K562 (cell line): Measurements from ENCODE around the gene NFE2. TPM values are rescaled to one million over a fixed set of nuclear protein-coding genes. Genes with fewer than 3 reads are reported as not detected.

Source experiments
- ATAC-seq: fragments of 200-7000 bp; cut with Tn5 transposase; 3 replicates; pipeline ENCODE4 v1.9.1; 2020; ENCODE audit warnings: moderate library complexity
- BruUV-seq: library from RNA; stranded (reverse); fragments of 400-500 nt; replicated peaks from 2 replicates; lab custom pipeline; 2021; lab: Mats Ljungman, UMichigan
- CTCF ChIA-PET: fragments of 300-600 bp; formaldehyde crosslinking; extraction: SDS; loops from one replicate; lab custom pipeline; 2021; ENCODE audit warnings: low intra/inter-chr PET ratio; lab: Yijun Ruan, JAX
- POLR2A ChIA-PET: fragments of 300-600, 350-650 bp; sonication (Branson Sonifier 250); formaldehyde crosslinking; extraction: SDS; loops from one replicate; lab custom pipeline; 2021; ENCODE audit warnings: antibody characterized with exemption, inconsistent platforms; lab: Yijun Ruan, JAX
- DNase-seq, 4 experiments: peaks; one replicate each; pipeline versions ENCODE4 v3.0.0 to v3.0.0-alpha.2; 2011 to 2018; ENCODE audit warnings: low spot score in 3 of 4, mixed read lengths in 3 of 4; ENCODE audit errors: extremely low read depth in 1 of 4
- FAIRE-seq: peaks from 2 replicates; lab custom pipeline; 2011; peaks lifted over from hg19 to GRCh38; lab: Jason Lieb, UNC
- H2AFZ ChIP-seq: 2 replicates; pipeline ENCODE4 v1.6.0; 2011; ENCODE audit warnings: low read depth, low read length, control low read depth, inconsistent platforms
- H3K27ac ChIP-seq: fragments of 200-600 bp; 3 replicates; pipeline ENCODE4 v1.8.0; 2011; ENCODE audit warnings: low read depth, mild to moderate bottlenecking, control low read depth, inconsistent platforms, low read length, moderate library complexity, mixed read lengths; ENCODE audit errors: extremely low read depth
- H3K27me3 ChIP-seq, 2 experiments: fragments of 300-600 bp in 1 of 2; 2 replicates in 1 of 2; 3 replicates in 1 of 2; pipeline versions ENCODE4 v1.6.0 to v1.8.0; 2011; ENCODE audit warnings: inconsistent platforms in 2 of 2, low read length in 2 of 2, mild to moderate bottlenecking in 1 of 2, mixed read lengths in 1 of 2, moderate library complexity in 1 of 2; ENCODE audit not compliant: control insufficient read depth in 2 of 2, insufficient read depth in 2 of 2
- H3K36me3 ChIP-seq: fragments of 300-600 bp; 3 replicates; pipeline ENCODE4 v1.8.0; 2011; ENCODE audit warnings: mild to moderate bottlenecking, low read length, inconsistent platforms; ENCODE audit not compliant: control insufficient read depth, insufficient read depth
- H3K4me1 ChIP-seq, 2 experiments: fragments of 200-600 bp in 1 of 2; replicated peaks in 1 of 2; 2 replicates in 1 of 2; 3 replicates in 1 of 2; pipeline versions ENCODE4 v1.5.1 to v1.8.0; 2011; ENCODE audit warnings: inconsistent platforms in 2 of 2, low read length in 2 of 2, mild to moderate bottlenecking in 1 of 2, mixed read lengths in 1 of 2, moderate library complexity in 1 of 2; ENCODE audit not compliant: control insufficient read depth in 2 of 2, insufficient read depth in 2 of 2
- H3K4me2 ChIP-seq: 2 replicates; pipeline ENCODE4 v1.6.1; 2011; ENCODE audit warnings: low read length, control low read depth, inconsistent platforms, mixed read lengths; ENCODE audit not compliant: insufficient read depth
- H3K4me3 ChIP-seq: fragments of 200-600 bp; sonication (generic), shearing (Covaris generic); 2 replicates; pipeline ENCODE4 v1.5.1; 2016; ENCODE audit warnings: control low read depth, inconsistent platforms
- H3K79me2 ChIP-seq: fragments of 200-600 bp; 3 replicates; pipeline ENCODE4 v1.8.0; 2011; ENCODE audit warnings: low read length, inconsistent platforms; ENCODE audit not compliant: control insufficient read depth, insufficient read depth
- H3K9ac ChIP-seq, 2 experiments: 2 replicates each; pipeline versions ENCODE4 v1.6.0 to v1.6.1; 2011; ENCODE audit warnings: low read depth in 2 of 2, low read length in 2 of 2, control low read depth in 1 of 2, inconsistent platforms in 1 of 2, mild to moderate bottlenecking in 1 of 2, mixed read lengths in 1 of 2; ENCODE audit not compliant: insufficient read depth in 1 of 2
- H3K9me1 ChIP-seq: one replicate; pipeline ENCODE4 v1.6.0; 2011; ENCODE audit warnings: inconsistent platforms, mild to moderate bottlenecking, low read length, moderate library complexity; ENCODE audit not compliant: control insufficient read depth, insufficient read depth
- H3K9me3 ChIP-seq: replicated peaks from 2 replicates; pipeline ENCODE4 v1.5.1; 2011; ENCODE audit warnings: low read depth, low read length, inconsistent platforms; ENCODE audit not compliant: control insufficient read depth, insufficient read depth
- H4K20me1 ChIP-seq: replicated peaks from 2 replicates; pipeline ENCODE4 v1.6.1; 2011; ENCODE audit warnings: low read length, inconsistent platforms, mixed read lengths; ENCODE audit not compliant: control insufficient read depth, insufficient read depth
- ATF7 ChIP-seq: fragments of 450-650 bp; IDR thresholded peaks from 2 replicates; pipeline ENCODE4 v1.7.1; 2014; ENCODE audit warnings: mild to moderate bottlenecking, moderate library complexity
- EHMT2 ChIP-seq: fragments of 450-650 bp; IDR thresholded peaks from 2 replicates; pipeline ENCODE4 v1.6.1; 2018; ENCODE audit warnings: antibody characterized with exemption
- ELF1 ChIP-seq: fragments of 200-800 bp; sonication (Bioruptor generic); IDR thresholded peaks from 2 replicates; pipeline ENCODE4 v1.6.1; 2016; ENCODE audit warnings: missing genetic modification characterization, missing compliant biosample characterization
- ETV1 ChIP-seq: fragments of 450-650 bp; conservative IDR thresholded peaks from 2 replicates; pipeline ENCODE4 v1.6.1; 2016; ENCODE audit warnings: missing genetic modification characterization, control low read depth, low read depth, missing compliant biosample characterization
- KDM1A ChIP-seq, 2 experiments: fragments of 450-650 bp; IDR thresholded peaks; 2 replicates each; pipeline ENCODE4 v1.6.1; 2016; ENCODE audit warnings: mild to moderate bottlenecking in 2 of 2
- KLF16 ChIP-seq: IDR thresholded peaks from 2 replicates; pipeline ENCODE4 v1.6.1; 2016; ENCODE audit warnings: antibody characterized with exemption
- MYNN ChIP-seq, 2 experiments: sonication (generic); formaldehyde crosslinking in 1 of 2; IDR thresholded peaks; 2 replicates each; pipeline versions ENCODE4 v1.5.0 to v1.6.1; 2016 to 2020; ENCODE audit warnings: antibody characterized with exemption in 1 of 2, missing genetic modification reagents in 1 of 2
- RNF2 ChIP-seq: sonication (generic); IDR thresholded peaks from 2 replicates; pipeline ENCODE4 v1.6.1; 2016
- SMAD1 ChIP-seq: fragments of 150-350 bp; IDR thresholded peaks from 2 replicates; pipeline ENCODE4 v1.6.1; 2014; ENCODE audit warnings: low read length, low read depth; ENCODE audit not compliant: partially characterized antibody
- SMARCA4 ChIP-seq: fragments of 450-650 bp; IDR thresholded peaks from 2 replicates; pipeline ENCODE4 v1.6.1; 2016
- ZNF311 ChIP-seq: fragments of 250-450 bp; sonication (Bioruptor Pico); IDR thresholded peaks from 2 replicates; pipeline ENCODE4 v1.4.0; 2020; ENCODE audit warnings: mild to moderate bottlenecking, moderate library complexity
- WGBS: fragments of 100-300 bp; shearing (Covaris generic); methylation state at CpG from one replicate; pipeline ENCODE4 v1.1.6; 2016; ENCODE audit warnings: low coverage, mixed read lengths; ENCODE audit not compliant: insufficient coverage; ENCODE audit errors: missing lambda C conversion rate; 5-methylcytosine and 5-hydroxymethylcytosine counted together
- in situ Hi-C: fragments of 300-500 bp; cut with MboI; formaldehyde crosslinking; loops from 4 replicates; pipeline ENCODE4 v1.15.0; 2018; ENCODE audit warnings: inconsistent platforms, mixed read lengths
- intact Hi-C: fragments of 100-400 bp; cut with micrococcal nuclease; formaldehyde crosslinking; loops from 2 replicates; pipeline ENCODE4 v1.14.2; 2022
- polyA plus RNA-seq, 8 experiments: library from polyadenylated mRNA; depleted of rRNA in 4 of 8; stranded (reverse) in 5 of 8; unstranded in 3 of 8; fragments of >200 nt; fragmentation: Nextera tagmentation in 2 of 8; fragmentation: Illumina TruSeq in 1 of 8; extraction: Ambion mirVana in 2 of 8; extraction: Trizol in 1 of 8; gene quantifications; 2 replicates each; pipeline versions ENCODE4 v1.2.1 to v1.2.3, GENCODE V29; 2011 to 2014; ENCODE audit warnings: inconsistent platforms in 1 of 8, missing spikeins in 1 of 8
- total RNA-seq, 7 experiments: library from RNA; depleted of rRNA in 6 of 7; stranded (reverse); fragments of >200 nt in 6 of 7; fragmentation: Illumina TruSeq in 2 of 7; extraction: Trizol in 2 of 7; gene quantifications; 2 replicates each; pipeline versions ENCODE4 v1.2.1 to v1.2.3, GENCODE V29; 2011 to 2021; ENCODE audit warnings: low replicate concordance in 1 of 7
- TF ChIP-seq, protein P1 (sequence below): sonication (generic); formaldehyde crosslinking; IDR thresholded peaks from 2 replicates; pipeline ENCODE4 v1.8.0; 2022; ENCODE audit warnings: mild to moderate bottlenecking, missing genetic modification reagents
- TF ChIP-seq, protein P2 (sequence below): IDR thresholded peaks from 2 replicates; pipeline ENCODE4 v1.6.1; 2012; ENCODE audit warnings: low read depth, low read length, improper control_type of control experiment, borderline replicate concordance
- TF ChIP-seq, protein P3 (sequence below): fragments of 200-800 bp; sonication (Bioruptor generic); IDR thresholded peaks from 2 replicates; pipeline ENCODE4 v1.6.1; 2017; ENCODE audit warnings: missing genetic modification characterization, missing compliant biosample characterization

The NFE2 gene
- total and polyA plus RNA-seq, 9 of the 15 experiments (the other 6 are each of a cell fraction or from before 2014, with no cell fraction given): 12.3 to 282 (median 208) TPM

DNA sequence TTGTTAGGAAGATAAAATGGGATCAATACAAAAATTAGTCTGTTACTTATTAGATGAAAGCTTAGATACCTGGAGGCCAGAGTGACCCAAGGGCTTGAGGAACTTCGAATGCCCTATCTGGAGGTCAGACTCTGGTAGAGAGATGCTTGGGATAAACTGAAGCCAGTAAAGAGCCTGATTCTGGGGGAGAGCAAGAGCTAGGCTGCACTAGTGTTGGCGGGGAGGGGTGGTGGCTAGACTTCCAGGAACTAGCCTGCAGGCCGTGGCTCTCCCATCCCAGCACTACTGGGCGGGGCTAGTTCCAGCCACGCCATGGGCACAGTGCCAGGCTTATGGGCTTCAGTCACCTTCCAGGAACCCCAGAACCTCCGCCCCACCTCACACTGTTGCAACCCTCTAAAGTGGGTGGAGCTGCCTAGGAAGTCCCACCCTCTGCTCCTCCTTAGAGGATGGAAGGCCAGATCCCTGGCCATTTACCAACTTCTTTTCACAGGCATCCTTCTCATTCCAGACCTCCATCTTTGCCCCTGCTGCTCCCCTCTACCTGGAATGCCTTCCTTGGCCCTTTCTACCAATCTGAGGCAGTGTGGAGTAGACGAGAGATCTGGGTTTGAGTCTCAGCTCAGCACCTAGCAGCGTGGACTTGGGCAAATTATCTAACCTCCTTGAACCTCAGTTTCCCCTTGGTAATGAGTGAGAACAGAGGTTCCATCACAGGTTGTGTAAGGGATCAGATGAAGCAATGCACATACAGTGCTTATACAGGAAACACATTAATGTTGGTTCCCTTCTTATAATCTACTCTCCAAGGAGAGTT lies 6.3 kb upstream of the NFE2 start:
- Histone ChIP-seq H3K79me2 (peaks cover 40% of the 10 kb centered on the region), H3K36me3 (no peaks in the 10 kb centered on the region), H4K20me1 (no peaks in the 10 kb centered on the region), H3K9me3 (no peaks in the 10 kb centered on the region), H3K27me3 (no peaks in the 10 kb centered on the region), H3K4me3 (no peak overlapping the region), H3K4me2 (peak overlapping the region; percentile 71), H3K9ac (peak overlapping the region; percentile 9 to 57; a peak in 1 of 4 replicates), H3K27ac (peak overlapping the region; percentile 54), H3K9me1 (no peaks in the 10 kb centered on the region), H3K4me1 (peaks cover 43 to 49% of the 10 kb centered on the region in 2 experiments), H2AFZ (peak overlapping the region; percentile 55; the same call in 1 of the 2 replicates)
- in situ Hi-C loops (no loop called here), intact Hi-C loops (loop anchor here (1.0 to 2.0 kb wide), 2 partner anchors 12 to 18 kb away; partner anchors contain the start of gene COPZ1)
- BruUV-seq: no TSS peak
- ChIA-PET POLR2A (interaction anchor here (0.5 to 3.4 kb wide), 17 partner anchors 9 to 84 kb away, joined by 3 to 23 read pairs (median 5); partner anchors contain the start of genes CBX5, COPZ1 and HNRNPA1), CTCF (no interaction called here)
- DNase-seq (peak; percentile 90 to 100 (median 92)), ATAC-seq (peak; percentile 83), FAIRE-seq (peak; percentile 98)
- 11% methylated on average over 8 of the region's 8 CpGs for WGBS
- TF ChIP-seq, protein P1, sequence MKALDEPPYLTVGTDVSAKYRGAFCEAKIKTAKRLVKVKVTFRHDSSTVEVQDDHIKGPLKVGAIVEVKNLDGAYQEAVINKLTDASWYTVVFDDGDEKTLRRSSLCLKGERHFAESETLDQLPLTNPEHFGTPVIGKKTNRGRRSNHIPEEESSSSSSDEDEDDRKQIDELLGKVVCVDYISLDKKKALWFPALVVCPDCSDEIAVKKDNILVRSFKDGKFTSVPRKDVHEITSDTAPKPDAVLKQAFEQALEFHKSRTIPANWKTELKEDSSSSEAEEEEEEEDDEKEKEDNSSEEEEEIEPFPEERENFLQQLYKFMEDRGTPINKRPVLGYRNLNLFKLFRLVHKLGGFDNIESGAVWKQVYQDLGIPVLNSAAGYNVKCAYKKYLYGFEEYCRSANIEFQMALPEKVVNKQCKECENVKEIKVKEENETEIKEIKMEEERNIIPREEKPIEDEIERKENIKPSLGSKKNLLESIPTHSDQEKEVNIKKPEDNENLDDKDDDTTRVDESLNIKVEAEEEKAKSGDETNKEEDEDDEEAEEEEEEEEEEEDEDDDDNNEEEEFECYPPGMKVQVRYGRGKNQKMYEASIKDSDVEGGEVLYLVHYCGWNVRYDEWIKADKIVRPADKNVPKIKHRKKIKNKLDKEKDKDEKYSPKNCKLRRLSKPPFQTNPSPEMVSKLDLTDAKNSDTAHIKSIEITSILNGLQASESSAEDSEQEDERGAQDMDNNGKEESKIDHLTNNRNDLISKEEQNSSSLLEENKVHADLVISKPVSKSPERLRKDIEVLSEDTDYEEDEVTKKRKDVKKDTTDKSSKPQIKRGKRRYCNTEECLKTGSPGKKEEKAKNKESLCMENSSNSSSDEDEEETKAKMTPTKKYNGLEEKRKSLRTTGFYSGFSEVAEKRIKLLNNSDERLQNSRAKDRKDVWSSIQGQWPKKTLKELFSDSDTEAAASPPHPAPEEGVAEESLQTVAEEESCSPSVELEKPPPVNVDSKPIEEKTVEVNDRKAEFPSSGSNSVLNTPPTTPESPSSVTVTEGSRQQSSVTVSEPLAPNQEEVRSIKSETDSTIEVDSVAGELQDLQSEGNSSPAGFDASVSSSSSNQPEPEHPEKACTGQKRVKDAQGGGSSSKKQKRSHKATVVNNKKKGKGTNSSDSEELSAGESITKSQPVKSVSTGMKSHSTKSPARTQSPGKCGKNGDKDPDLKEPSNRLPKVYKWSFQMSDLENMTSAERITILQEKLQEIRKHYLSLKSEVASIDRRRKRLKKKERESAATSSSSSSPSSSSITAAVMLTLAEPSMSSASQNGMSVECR (CRISPR knock-in tag): no peak
- TF ChIP-seq SMARCA4 (peak; percentile 52), ELF1 (peak; percentile 65), ZNF311 (peak; percentile 53), KDM1A (IDR thresholded peaks at IDR 0.05) (0 out of 4 replicates have a peak, but pooled peaks of 1 of the 2 experiments have one; percentile 22), RNF2 (peak; percentile 66; the same call in 1 of the 2 replicates), SMAD1 (peak; percentile 86), MYNN (IDR thresholded peaks at IDR 0.05) (peak; percentile 82), MYNN (CRISPR knock-in tag; IDR thresholded peaks at IDR 0.05) (no peak), EHMT2 (no peak), ETV1 (no peak; the same call in 1 of the 2 replicates), KLF16 (no peak), ATF7 (peak; percentile 87)
- TF ChIP-seq, protein P2, sequence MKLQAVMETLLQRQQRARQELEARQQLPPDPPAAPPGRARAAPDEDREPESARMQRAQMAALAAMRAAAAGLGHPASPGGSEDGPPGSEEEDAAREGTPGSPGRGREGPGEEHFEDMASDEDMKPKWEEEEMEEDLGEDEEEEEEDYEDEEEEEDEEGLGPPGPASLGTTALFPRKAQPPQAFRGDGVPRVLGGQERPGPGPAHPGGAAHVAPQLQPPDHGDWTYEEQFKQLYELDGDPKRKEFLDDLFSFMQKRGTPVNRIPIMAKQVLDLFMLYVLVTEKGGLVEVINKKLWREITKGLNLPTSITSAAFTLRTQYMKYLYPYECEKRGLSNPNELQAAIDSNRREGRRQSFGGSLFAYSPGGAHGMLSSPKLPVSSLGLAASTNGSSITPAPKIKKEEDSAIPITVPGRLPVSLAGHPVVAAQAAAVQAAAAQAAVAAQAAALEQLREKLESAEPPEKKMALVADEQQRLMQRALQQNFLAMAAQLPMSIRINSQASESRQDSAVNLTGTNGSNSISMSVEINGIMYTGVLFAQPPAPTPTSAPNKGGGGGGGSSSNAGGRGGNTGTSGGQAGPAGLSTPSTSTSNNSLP: 0 out of 2 replicates have a peak, but pooled peaks have one; percentile 42
- TF ChIP-seq, protein P3, sequence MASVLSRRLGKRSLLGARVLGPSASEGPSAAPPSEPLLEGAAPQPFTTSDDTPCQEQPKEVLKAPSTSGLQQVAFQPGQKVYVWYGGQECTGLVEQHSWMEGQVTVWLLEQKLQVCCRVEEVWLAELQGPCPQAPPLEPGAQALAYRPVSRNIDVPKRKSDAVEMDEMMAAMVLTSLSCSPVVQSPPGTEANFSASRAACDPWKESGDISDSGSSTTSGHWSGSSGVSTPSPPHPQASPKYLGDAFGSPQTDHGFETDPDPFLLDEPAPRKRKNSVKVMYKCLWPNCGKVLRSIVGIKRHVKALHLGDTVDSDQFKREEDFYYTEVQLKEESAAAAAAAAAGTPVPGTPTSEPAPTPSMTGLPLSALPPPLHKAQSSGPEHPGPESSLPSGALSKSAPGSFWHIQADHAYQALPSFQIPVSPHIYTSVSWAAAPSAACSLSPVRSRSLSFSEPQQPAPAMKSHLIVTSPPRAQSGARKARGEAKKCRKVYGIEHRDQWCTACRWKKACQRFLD (CRISPR knock-in tag): no peak
